ENCODE measurements around the gene MAPK12. TPM values are rescaled to one million over a fixed set of nuclear protein-coding genes. Genes with fewer than 3 reads are reported as not detected.

MAPK12 gene
- total and polyA plus RNA-seq, 2 donors from 2014 or later, result 13.4 to 15.9 TPM

DNA sequence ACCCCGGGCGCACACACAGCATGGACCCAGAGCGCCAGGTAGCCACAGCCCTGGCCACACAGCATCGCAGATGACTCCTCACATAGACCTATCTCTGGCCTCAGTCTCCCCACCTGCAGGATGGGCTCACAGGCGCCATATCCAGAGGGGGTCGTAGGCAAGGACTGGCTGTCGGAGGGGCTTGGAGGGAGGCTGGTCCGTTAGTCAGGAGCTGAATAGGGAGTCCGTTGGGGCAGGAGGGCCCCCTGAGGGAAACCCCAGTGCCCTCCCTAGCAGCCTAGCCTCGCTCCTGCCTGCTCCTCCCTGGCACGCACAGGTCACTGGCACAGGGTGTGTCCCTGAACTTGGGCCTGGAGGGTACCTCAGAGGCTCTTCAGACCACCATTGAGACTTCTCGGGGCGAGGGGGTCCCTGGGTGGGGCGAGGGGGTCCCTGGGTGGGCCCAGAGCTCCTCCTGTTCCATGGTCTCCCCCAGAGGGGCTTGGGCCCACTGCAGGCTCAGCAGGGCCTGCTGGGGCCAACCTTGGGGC is 44.0 kb upstream of the MAPK12 start:
- intact Hi-C loops (cut with DNase I), result no loop called here
- DNase-seq, result no peak
- no peaks in the 10 kb centered on the region for H3K27me3 ChIP-seq (ENCODE audit: control insufficient read depth, insufficient read depth, low read length)
- peak overlapping the region; percentile 93 to 97 for H3K27ac ChIP-seq (ENCODE audit: low read depth in 2 of 2, low read length in 2 of 2)
- H3K9ac ChIP-seq (ENCODE audit: low read length in 3 of 3), result peak overlapping the region in 2 of 3 donors; percentile 25 to 82
- TF ChIP-seq, protein P1, sequence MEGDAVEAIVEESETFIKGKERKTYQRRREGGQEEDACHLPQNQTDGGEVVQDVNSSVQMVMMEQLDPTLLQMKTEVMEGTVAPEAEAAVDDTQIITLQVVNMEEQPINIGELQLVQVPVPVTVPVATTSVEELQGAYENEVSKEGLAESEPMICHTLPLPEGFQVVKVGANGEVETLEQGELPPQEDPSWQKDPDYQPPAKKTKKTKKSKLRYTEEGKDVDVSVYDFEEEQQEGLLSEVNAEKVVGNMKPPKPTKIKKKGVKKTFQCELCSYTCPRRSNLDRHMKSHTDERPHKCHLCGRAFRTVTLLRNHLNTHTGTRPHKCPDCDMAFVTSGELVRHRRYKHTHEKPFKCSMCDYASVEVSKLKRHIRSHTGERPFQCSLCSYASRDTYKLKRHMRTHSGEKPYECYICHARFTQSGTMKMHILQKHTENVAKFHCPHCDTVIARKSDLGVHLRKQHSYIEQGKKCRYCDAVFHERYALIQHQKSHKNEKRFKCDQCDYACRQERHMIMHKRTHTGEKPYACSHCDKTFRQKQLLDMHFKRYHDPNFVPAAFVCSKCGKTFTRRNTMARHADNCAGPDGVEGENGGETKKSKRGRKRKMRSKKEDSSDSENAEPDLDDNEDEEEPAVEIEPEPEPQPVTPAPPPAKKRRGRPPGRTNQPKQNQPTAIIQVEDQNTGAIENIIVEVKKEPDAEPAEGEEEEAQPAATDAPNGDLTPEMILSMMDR (IDR thresholded peaks at IDR 0.05; ENCODE audit: borderline replicate concordance, extremely low read depth, insufficient read depth), result no peak
- no peaks in the 10 kb centered on the region for H3K36me3 ChIP-seq (ENCODE audit: control insufficient read depth in 2 of 3, insufficient read depth in 3 of 3, low read length in 3 of 3)
- no peak for FAIRE-seq
- peak overlapping the region; percentile 74 to 84 (median 81) for H3K4me3 ChIP-seq (ENCODE audit: low read length in 3 of 3)
- peaks cover 0 to 67% (median 37%) of the 10 kb centered on the region in 3 donors for H3K4me1 ChIP-seq (ENCODE audit: control insufficient read depth in 2 of 3, insufficient read depth in 2 of 3, low read depth in 1 of 3, low read length in 3 of 3)
- no peaks in the 10 kb centered on the region for H3K9me3 ChIP-seq (ENCODE audit: control insufficient read depth in 2 of 3, insufficient read depth in 1 of 3, low read length in 3 of 3)

DNA sequence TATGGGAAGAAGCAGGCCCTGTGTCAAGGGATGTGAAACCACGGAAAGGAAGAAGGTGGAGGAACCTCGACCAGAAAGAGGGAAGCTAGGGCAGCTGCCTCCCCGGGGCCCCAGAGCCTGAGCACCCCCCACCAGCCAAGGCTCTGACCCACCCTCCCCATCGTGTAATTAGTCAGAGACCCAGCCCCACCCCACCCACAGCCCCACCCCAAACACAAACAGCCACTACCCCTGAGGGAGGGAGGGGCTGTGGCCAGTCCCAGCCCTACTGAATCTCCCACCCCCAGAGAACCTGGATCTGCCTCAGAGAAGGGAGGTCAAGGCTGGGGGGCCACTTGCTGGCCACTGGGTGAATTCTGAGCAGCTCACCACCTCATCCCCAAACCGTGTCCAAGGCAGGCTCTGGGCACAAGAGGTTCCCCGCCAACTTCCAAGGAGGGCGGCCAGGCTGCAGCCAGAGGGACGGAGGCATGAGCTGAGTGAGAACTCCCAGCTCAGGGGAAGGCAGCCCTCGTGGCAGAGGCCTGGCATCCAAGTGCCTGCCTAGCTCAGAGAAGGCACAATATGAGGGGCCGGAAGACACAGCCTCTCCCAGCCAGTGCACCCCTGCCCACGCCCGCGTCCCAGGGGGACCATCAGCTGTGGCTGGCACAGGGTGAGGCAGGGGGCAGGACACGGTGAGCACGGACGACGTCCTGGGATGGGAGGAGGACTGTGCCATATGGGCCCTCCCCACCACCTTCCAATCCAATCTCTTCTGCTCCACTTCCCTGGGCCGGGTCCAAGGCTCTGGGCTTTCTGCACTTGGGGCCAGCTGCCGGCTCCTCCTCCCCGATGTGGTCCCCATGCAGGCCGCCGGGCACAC is 43.3 kb upstream of the MAPK12 start:
- H3K4me3 ChIP-seq (ENCODE audit: low read length in 3 of 3), result peak overlapping the region in 2 of 3 donors; percentile 28 to 84
- intact Hi-C loops (cut with DNase I), result no loop called here
- FAIRE-seq, result no peak
- H3K36me3 ChIP-seq (ENCODE audit: control insufficient read depth in 2 of 3, insufficient read depth in 3 of 3, low read length in 3 of 3), result no peaks in the 10 kb centered on the region
- H3K27me3 ChIP-seq (ENCODE audit: control insufficient read depth, insufficient read depth, low read length), result no peaks in the 10 kb centered on the region
- no peaks in the 10 kb centered on the region for H3K9me3 ChIP-seq (ENCODE audit: control insufficient read depth in 2 of 3, insufficient read depth in 1 of 3, low read length in 3 of 3)
- no peak for DNase-seq
- TF ChIP-seq, protein P1 (IDR thresholded peaks at IDR 0.05; ENCODE audit: borderline replicate concordance, extremely low read depth, insufficient read depth), result no peak
- H3K9ac ChIP-seq (ENCODE audit: low read length in 3 of 3), result peak overlapping the region in 2 of 3 donors; percentile 10 to 82
- H3K4me1 ChIP-seq (ENCODE audit: control insufficient read depth in 2 of 3, insufficient read depth in 2 of 3, low read depth in 1 of 3, low read length in 3 of 3), result peaks cover 0 to 66% (median 37%) of the 10 kb centered on the region in 3 donors
- H3K27ac ChIP-seq (ENCODE audit: low read depth in 2 of 2, low read length in 2 of 2), result peak overlapping the region; percentile 93 to 97

DNA sequence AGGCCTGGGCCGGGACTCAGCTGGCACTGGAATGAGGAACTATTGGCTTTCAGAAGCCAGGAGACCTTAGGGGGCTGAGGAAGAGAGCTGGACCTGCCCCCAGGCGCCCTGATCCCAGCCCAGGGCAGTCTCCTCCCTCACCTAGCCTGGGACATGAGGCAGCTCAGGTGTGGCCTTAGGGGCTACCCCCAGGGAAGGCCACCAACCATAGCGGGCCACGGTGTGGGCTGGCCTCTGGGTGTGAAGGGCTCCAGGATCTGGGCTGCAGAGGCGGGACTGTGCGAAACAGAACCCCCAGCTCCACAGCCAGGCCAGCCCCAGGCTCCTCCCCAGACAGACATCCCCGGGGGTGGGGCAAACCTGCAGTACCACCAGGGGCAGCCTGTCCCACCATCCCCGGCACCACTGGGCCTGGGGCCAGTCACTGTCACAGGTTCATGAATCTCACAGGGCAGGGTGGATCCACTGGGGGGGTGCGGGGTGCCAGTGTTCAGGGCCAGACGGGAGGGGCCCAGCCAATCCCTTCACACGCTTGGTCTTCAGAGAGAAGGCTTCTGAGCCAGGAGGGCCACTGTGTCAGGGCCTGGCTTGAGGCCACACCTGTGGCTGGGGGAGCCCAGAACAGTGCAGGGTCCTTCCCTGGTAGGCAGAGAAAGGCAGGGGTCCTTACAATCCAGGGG is 42.5 kb upstream of the MAPK12 start:
- no peaks in the 10 kb centered on the region for H3K27me3 ChIP-seq (ENCODE audit: control insufficient read depth, insufficient read depth, low read length)
- intact Hi-C loops (cut with DNase I), result no loop called here
- TF ChIP-seq, protein P1 (IDR thresholded peaks at IDR 0.05; ENCODE audit: borderline replicate concordance, extremely low read depth, insufficient read depth), result no peak
- peak overlapping the region in 1 of 3 donors; percentile 29 for H3K4me3 ChIP-seq (ENCODE audit: low read length in 3 of 3)
- H3K9ac ChIP-seq (ENCODE audit: low read length in 3 of 3), result peak overlapping the region in 1 of 3 donors; percentile 61
- DNase-seq, result peak in 1 of 5 donors; percentile 91
- H3K9me3 ChIP-seq (ENCODE audit: control insufficient read depth in 2 of 3, insufficient read depth in 1 of 3, low read length in 3 of 3), result no peaks in the 10 kb centered on the region
- H3K36me3 ChIP-seq (ENCODE audit: control insufficient read depth in 2 of 3, insufficient read depth in 3 of 3, low read length in 3 of 3), result no peaks in the 10 kb centered on the region
- H3K4me1 ChIP-seq (ENCODE audit: control insufficient read depth in 2 of 3, insufficient read depth in 2 of 3, low read depth in 1 of 3, low read length in 3 of 3), result peaks cover 0 to 61% (median 37%) of the 10 kb centered on the region in 3 donors
- FAIRE-seq, result no peak
- peak overlapping the region; percentile 82 to 93 for H3K27ac ChIP-seq (ENCODE audit: low read depth in 2 of 2, low read length in 2 of 2)
